GM13976 (cell line): ENCODE results near the gene IL11RA.
A peak's percentile ranks its signal among the peaks of the same experiment; 100 is the strongest.
"Not testable (repeated sequence)": the region's sequence is repeated elsewhere in the genome, so short reads cannot be mapped to it uniquely, and the experiment has no call there.

ENCODE experiments used
- DNase-seq: peaks from one replicate; pipeline ENCODE4 v3.0.0; 2012; ENCODE audit warnings: low spot score
- in situ Hi-C: fragments of 300-500 bp; cut with MboI; formaldehyde crosslinking; loops from one replicate; pipeline ENCODE4 v1.12.0; 2022; ENCODE audit warnings: low sequenced_read_pairs, mixed read lengths, inconsistent platforms; ENCODE audit not compliant: unreplicated experiment
- TF ChIP-seq, protein P1 (sequence below): IDR thresholded peaks from 2 replicates; pipeline ENCODE4 v1.5.1; 2012; ENCODE audit warnings: borderline replicate concordance, mild to moderate bottlenecking; ENCODE audit not compliant: insufficient read depth; ENCODE audit errors: extremely low read depth, missing control alignments, control extremely low read depth

IL11RA gene

DNA sequence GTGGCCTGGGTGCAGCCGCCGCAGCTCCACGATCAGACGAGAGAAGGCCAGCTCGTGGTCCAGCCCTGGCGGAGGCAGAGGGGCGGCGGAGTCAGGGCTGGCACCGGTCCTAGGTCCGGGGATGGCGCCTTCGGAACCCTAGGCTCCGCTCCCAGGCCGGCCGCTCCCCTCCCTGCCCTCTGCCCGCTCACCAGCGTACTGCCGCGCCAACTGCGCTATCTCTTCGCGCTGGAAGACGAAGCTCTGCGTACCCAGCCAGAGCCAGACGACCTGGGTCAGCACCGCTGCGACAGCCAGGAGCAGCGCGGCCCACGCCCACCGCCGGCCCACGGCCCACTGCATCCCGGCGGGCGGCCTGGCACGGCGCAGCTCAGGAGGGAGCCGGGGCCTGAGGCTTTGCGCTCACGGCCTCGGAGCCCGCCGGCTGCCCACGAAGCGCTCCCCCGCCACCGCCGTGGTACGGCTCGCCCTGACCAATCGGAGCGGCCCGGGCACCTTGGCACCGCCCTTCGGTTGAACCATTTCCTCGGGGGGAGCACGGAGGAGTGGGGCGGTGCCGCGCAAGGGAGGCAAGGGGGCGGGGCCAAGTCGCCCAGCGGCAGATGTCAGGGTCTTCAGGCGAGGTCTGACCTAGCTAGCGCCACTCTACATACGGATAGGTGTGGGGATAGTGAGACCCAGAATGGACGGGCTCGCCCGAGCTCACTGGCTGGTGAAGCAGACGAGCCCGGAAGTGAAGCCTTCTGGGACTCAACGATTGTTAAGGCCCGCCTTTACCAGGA lies 14.4 kb upstream of the IL11RA start, which contains the start of gene SIGMAR1:
SIGMAR1 (minus strand) TSS at position 432 of the 782 bp plus-strand sequence; CDS start at position 342, 90 bp downstream.
- peak; percentile 94 for DNase-seq
- TF ChIP-seq, protein P1, sequence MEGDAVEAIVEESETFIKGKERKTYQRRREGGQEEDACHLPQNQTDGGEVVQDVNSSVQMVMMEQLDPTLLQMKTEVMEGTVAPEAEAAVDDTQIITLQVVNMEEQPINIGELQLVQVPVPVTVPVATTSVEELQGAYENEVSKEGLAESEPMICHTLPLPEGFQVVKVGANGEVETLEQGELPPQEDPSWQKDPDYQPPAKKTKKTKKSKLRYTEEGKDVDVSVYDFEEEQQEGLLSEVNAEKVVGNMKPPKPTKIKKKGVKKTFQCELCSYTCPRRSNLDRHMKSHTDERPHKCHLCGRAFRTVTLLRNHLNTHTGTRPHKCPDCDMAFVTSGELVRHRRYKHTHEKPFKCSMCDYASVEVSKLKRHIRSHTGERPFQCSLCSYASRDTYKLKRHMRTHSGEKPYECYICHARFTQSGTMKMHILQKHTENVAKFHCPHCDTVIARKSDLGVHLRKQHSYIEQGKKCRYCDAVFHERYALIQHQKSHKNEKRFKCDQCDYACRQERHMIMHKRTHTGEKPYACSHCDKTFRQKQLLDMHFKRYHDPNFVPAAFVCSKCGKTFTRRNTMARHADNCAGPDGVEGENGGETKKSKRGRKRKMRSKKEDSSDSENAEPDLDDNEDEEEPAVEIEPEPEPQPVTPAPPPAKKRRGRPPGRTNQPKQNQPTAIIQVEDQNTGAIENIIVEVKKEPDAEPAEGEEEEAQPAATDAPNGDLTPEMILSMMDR = no peak
- in situ Hi-C loops = no loop called here

GRCh38 chr9:34638138-34638445 lies 13.9 kb upstream of the IL11RA start:
- TF ChIP-seq, protein P1 = no peak
- DNase-seq = no peak
- in situ Hi-C loops = no loop called here

DNA sequence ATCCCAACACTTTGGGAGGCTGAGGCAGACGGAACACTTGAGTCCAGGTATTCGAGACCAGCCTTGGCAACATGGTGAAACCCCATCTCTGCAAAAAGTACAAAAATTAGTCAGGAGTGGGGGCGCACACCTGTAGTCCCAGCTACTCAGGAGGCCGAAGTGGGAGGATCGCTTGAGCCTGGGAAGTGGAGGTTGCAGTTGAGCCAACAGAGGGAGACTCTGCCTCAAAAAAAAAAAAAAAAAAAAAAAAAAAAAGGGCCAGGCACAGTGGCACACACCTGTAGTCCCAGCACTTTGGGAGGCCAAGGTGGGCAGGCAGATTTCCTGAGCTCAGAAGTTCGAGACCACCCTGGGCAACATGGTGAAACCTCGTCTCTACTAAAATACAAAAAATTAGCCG lies 12.7 kb upstream of the IL11RA start:
- in situ Hi-C loops = not testable (repeated sequence)

DNA sequence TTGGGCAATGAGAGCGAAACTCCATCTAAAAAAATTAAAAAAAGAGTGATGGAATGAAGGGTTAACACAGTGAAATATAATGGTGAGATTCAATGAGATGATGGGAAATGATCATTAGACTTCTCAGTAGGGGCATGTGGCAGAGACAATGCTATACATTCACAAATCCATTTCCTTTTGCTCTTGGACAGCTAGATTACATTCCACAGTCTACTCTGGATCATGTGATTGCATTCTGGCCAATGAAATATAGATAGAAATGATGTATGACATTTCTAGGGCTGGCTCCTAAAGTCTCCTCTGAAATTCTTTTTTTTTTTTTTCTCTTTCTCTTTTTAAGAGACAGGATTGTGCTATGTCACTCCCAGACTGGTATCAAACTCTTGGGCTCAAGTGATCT lies 9.3 kb upstream of the IL11RA start:
- TF ChIP-seq, protein P1 = no peak
- DNase-seq = no peak
- in situ Hi-C loops = no loop called here

More for the DNA sequence above, 12.7 kb upstream of the IL11RA start:
- DNase-seq = not testable (repeated sequence)

- no peak for DNase-seq
- TF ChIP-seq, protein P1 = no peak
- in situ Hi-C loops = no loop called here
Measured at GRCh38 chr9:34644766-34645314, 7.1 kb upstream of the IL11RA start.

- TF ChIP-seq, protein P1 = peak; percentile 37
- in situ Hi-C loops = no loop called here
- DNase-seq = peak; percentile 98
Measured at GRCh38 chr9:34646211-34647083, 5.5 kb upstream of the IL11RA start, which contains the start of gene GALT. Gene GALT, plus strand, starts transcription at chr9:34646675. Its CDS starts 30 bp downstream, at chr9:34646705.
